SU-DHL-6 (cell line): ENCODE data around the gene TEX55.

ENCODE experiments used
- H2AFZ ChIP-seq: fragments of 200-600 bp; sonication (generic); 2 replicates; pipeline ENCODE4 v1.6.1; 2014; ENCODE audit warnings: low read depth, mild to moderate bottlenecking, moderate library complexity, mixed read lengths, antibody characterized with exemption, low read length; ENCODE audit not compliant: severe bottlenecking
- H3F3A ChIP-seq: fragments of 200-600 bp; shearing (Covaris generic); 2 replicates; pipeline ENCODE4 v1.6.0; 2016; ENCODE audit warnings: antibody characterized with exemption, mild to moderate bottlenecking; ENCODE audit not compliant: insufficient read depth
- H3K27ac ChIP-seq: fragments of 200-600 bp; sonication (generic); 2 replicates; pipeline ENCODE4 v1.5.1; 2016; ENCODE audit warnings: low read depth, mild to moderate bottlenecking, low read length, moderate library complexity, mixed read lengths
- H3K27me3 ChIP-seq: fragments of 200-600 bp; sonication (generic), shearing (Covaris generic); 2 replicates; pipeline ENCODE4 v1.6.0; 2014; ENCODE audit warnings: mild to moderate bottlenecking, low read length
- H3K36me3 ChIP-seq: fragments of 200-600 bp; sonication (generic); 2 replicates; pipeline ENCODE4 v1.6.1; 2014; ENCODE audit warnings: mild to moderate bottlenecking, low read length, mixed read lengths
- H3K4me2 ChIP-seq: fragments of 300-600, 200-600 bp; shearing (Covaris generic), sonication (generic); 2 replicates; pipeline ENCODE4 v1.6.0; 2014; ENCODE audit warnings: low read length, low read depth, mild to moderate bottlenecking; ENCODE audit not compliant: poor library complexity, severe bottlenecking
- H3K4me3 ChIP-seq: fragments of 200-600 bp; sonication (generic); 2 replicates; pipeline ENCODE4 v1.5.1; 2014; ENCODE audit warnings: antibody characterized with exemption, low read length, mild to moderate bottlenecking, mixed read lengths; ENCODE audit not compliant: insufficient read depth, poor library complexity, severe bottlenecking
- H3K79me2 ChIP-seq: fragments of 200-600 bp; sonication (generic); 2 replicates; pipeline ENCODE4 v1.6.1; 2014; ENCODE audit warnings: mild to moderate bottlenecking, low read length, moderate library complexity; ENCODE audit not compliant: insufficient read depth
- H3K9ac ChIP-seq: fragments of 200-600 bp; sonication (generic); 2 replicates; pipeline ENCODE4 v1.7.0; 2014; ENCODE audit warnings: mild to moderate bottlenecking, low read length
- H3K9me2 ChIP-seq: fragments of 200-600 bp; sonication (generic); replicated peaks from 2 replicates; pipeline ENCODE4 v1.6.1; 2014; ENCODE audit warnings: low read length; ENCODE audit not compliant: insufficient read depth
- H3K9me3 ChIP-seq: fragments of 200-600 bp; sonication (generic); 2 replicates; pipeline ENCODE4 v1.6.1; 2014; ENCODE audit warnings: low read length, mixed read lengths; ENCODE audit not compliant: insufficient read depth
- H4K20me1 ChIP-seq: fragments of 200-600 bp; sonication (generic); 2 replicates; pipeline ENCODE4 v1.6.1; 2014; ENCODE audit warnings: low read depth, mild to moderate bottlenecking, antibody characterized with exemption, low read length, moderate library complexity, mixed read lengths
- CTCF ChIP-seq: fragments of 200-600 bp; sonication (generic); IDR thresholded peaks from one replicate; pipeline ENCODE4 v1.5.1; 2017; ENCODE audit warnings: antibody characterized with exemption, mild to moderate bottlenecking, low read length, moderate library complexity; ENCODE audit not compliant: insufficient read depth, poor library complexity, severe bottlenecking
- EZH2phosphoT487 ChIP-seq: fragments of 200-600 bp; sonication (generic), shearing (Covaris generic); conservative IDR thresholded peaks from 2 replicates; pipeline ENCODE4 v1.6.1; 2018; ENCODE audit warnings: mild to moderate bottlenecking, antibody characterized with exemption, low read length, moderate library complexity, mixed read lengths

TEX55 gene

GRCh38 chr3:119181765-119182164 is 35.8 kb downstream of the TEX55 start:
- Histone ChIP-seq H2AFZ (no peak overlapping the region), H3K4me2 (no peak overlapping the region), H3K9me3 (no peaks in the 10 kb centered on the region), H3K27ac (no peak overlapping the region), H3F3A (no peaks in the 10 kb centered on the region), H3K79me2 (no peaks in the 10 kb centered on the region), H3K4me3 (no peak overlapping the region), H4K20me1 (no peaks in the 10 kb centered on the region), H3K36me3 (no peaks in the 10 kb centered on the region), H3K9me2 (no peaks in the 10 kb centered on the region), H3K9ac (no peak overlapping the region), H3K27me3 (no peaks in the 10 kb centered on the region)
- TF ChIP-seq EZH2phosphoT487, result no peak
- TF ChIP-seq CTCF, result no peak

GRCh38 chr3:119184111-119184510 is 38.1 kb downstream of the TEX55 start:
- no peaks in the 10 kb centered on the region for H3F3A ChIP-seq
- no peaks in the 10 kb centered on the region for H3K79me2 ChIP-seq
- no peak overlapping the region for H3K4me2 ChIP-seq
- no peaks in the 10 kb centered on the region for H3K27me3 ChIP-seq
- no peaks in the 10 kb centered on the region for H4K20me1 ChIP-seq
- no peaks in the 10 kb centered on the region for H3K9me3 ChIP-seq
- no peaks in the 10 kb centered on the region for H3K36me3 ChIP-seq
- no peak overlapping the region for H3K9ac ChIP-seq
- no peak overlapping the region for H2AFZ ChIP-seq
- no peak overlapping the region for H3K27ac ChIP-seq
- no peaks in the 10 kb centered on the region for H3K9me2 ChIP-seq
- TF ChIP-seq CTCF (no peak), EZH2phosphoT487 (no peak)
- H3K4me3 ChIP-seq, result no peak overlapping the region

GRCh38 chr3:119184796-119185570 is 39.0 kb downstream of the TEX55 start:
- no peaks in the 10 kb centered on the region for H3F3A ChIP-seq
- H3K36me3 ChIP-seq, result no peaks in the 10 kb centered on the region
- no peaks in the 10 kb centered on the region for H3K27me3 ChIP-seq
- H3K9me2 ChIP-seq, result no peaks in the 10 kb centered on the region
- no peak overlapping the region for H3K27ac ChIP-seq
- H3K4me2 ChIP-seq, result no peak overlapping the region
- no peak overlapping the region for H3K9ac ChIP-seq
- H3K4me3 ChIP-seq, result no peak overlapping the region
- H2AFZ ChIP-seq, result no peak overlapping the region
- H3K9me3 ChIP-seq, result no peaks in the 10 kb centered on the region
- no peaks in the 10 kb centered on the region for H3K79me2 ChIP-seq
- no peak for TF ChIP-seq EZH2phosphoT487
- TF ChIP-seq CTCF, result no peak
- H4K20me1 ChIP-seq, result no peaks in the 10 kb centered on the region
